ENCODE data around the gene STAB2. TPM values are rescaled to one million over a fixed set of nuclear protein-coding genes. Genes with fewer than 3 reads are reported as not detected.

Gene STAB2
- total RNA-seq, 1 donor from 2014 or later: not detected

DNA sequence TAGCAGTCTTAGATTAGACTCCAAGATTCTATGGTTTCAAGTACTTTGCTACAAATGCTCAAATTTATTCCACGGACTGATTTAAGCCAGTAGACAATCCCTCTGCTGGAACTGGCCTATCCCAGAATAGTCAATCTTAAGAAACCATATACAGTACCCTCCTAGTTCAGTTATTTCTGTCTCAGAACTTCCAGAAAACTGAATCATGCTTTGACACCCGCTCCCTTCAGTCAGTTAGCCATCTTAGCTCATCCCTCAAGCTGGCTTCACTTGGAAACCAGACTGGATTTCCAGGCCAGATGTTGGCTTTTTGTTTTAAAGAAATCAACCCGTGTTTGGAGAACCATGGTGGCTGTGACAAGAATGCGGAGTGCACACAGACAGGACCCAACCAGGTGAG lies 128.4 kb downstream of the STAB2 start:
- TF ChIP-seq, protein P1, sequence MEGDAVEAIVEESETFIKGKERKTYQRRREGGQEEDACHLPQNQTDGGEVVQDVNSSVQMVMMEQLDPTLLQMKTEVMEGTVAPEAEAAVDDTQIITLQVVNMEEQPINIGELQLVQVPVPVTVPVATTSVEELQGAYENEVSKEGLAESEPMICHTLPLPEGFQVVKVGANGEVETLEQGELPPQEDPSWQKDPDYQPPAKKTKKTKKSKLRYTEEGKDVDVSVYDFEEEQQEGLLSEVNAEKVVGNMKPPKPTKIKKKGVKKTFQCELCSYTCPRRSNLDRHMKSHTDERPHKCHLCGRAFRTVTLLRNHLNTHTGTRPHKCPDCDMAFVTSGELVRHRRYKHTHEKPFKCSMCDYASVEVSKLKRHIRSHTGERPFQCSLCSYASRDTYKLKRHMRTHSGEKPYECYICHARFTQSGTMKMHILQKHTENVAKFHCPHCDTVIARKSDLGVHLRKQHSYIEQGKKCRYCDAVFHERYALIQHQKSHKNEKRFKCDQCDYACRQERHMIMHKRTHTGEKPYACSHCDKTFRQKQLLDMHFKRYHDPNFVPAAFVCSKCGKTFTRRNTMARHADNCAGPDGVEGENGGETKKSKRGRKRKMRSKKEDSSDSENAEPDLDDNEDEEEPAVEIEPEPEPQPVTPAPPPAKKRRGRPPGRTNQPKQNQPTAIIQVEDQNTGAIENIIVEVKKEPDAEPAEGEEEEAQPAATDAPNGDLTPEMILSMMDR (IDR thresholded peaks at IDR 0.05; ENCODE audit: insufficient read depth, low read length, poor library complexity, severe bottlenecking): no peak
- no peak for DNase-seq (ENCODE audit: low read depth)
- Histone ChIP-seq H3K4me3 (ENCODE audit: low read depth, low read length) (no peak overlapping the region), H3K27me3 (ENCODE audit: control insufficient read depth, insufficient read depth, low read length) (no peaks in the 10 kb centered on the region), H3K36me3 (ENCODE audit: control insufficient read depth, insufficient read depth, low read length) (no peaks in the 10 kb centered on the region)

DNA sequence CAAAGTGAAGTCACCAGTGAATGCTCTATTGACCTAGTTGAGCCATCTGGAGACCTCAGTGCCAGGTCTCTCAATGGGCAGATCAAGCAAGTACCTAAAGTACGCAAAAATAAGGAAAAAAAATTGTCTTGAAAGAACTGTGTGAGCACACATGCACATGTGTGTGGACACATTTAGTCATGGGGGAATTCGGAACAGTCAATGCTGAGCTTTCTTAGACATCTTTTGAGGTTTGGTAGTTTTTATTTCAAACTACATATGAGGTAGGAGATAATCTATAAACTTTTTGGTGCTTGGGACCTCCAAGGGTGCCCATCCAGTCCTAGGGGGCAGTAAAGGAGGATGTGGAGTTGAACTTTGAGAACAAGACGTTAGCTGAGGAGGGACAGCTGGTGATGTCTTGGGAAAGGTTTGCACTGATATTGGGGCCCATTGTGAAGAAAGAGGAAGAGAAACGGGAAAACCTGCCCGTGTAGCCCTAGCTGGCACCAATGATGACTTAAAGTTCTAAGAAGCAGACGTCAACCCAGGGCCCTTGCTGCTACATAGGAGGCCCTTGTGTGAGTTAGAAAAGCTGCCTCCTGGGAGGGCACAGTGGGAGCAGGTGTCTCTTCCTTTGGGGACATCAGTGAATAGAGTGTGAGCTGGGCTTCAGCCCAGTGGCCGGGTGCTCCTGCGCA lies 129.6 kb downstream of the STAB2 start:
- H3K4me3 ChIP-seq (ENCODE audit: low read depth, low read length): no peak overlapping the region
- no peaks in the 10 kb centered on the region for H3K36me3 ChIP-seq (ENCODE audit: control insufficient read depth, insufficient read depth, low read length)
- H3K27me3 ChIP-seq (ENCODE audit: control insufficient read depth, insufficient read depth, low read length): no peaks in the 10 kb centered on the region
- no peak for DNase-seq (ENCODE audit: low read depth)
- TF ChIP-seq, protein P1 (IDR thresholded peaks at IDR 0.05; ENCODE audit: insufficient read depth, low read length, poor library complexity, severe bottlenecking): no peak

DNA sequence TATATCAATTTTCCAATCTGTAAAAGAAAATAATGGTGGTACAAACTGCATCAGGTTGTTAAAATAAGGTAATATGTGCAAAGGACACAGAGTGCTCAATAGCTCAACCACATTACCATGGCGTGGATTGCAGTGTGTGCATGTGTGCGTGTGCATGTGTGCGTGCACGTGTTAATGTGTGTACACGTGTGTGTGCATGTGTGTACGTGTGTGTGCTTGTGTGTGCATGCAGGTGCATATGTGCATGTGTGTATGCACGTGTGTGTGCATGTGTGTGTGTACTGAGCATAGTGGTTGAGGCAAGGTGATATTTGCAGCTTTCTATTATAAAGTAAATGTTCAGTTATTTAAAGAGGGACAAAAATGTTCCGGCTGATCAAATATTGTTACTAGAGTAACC lies 138.3 kb downstream of the STAB2 start:
- DNase-seq (ENCODE audit: low read depth): no peak
- Histone ChIP-seq H3K27me3 (ENCODE audit: control insufficient read depth, insufficient read depth, low read length) (no peaks in the 10 kb centered on the region), H3K36me3 (ENCODE audit: control insufficient read depth, insufficient read depth, low read length) (no peaks in the 10 kb centered on the region), H3K4me3 (ENCODE audit: low read depth, low read length) (no peak overlapping the region)
- TF ChIP-seq, protein P1 (IDR thresholded peaks at IDR 0.05; ENCODE audit: insufficient read depth, low read length, poor library complexity, severe bottlenecking): no peak

DNA sequence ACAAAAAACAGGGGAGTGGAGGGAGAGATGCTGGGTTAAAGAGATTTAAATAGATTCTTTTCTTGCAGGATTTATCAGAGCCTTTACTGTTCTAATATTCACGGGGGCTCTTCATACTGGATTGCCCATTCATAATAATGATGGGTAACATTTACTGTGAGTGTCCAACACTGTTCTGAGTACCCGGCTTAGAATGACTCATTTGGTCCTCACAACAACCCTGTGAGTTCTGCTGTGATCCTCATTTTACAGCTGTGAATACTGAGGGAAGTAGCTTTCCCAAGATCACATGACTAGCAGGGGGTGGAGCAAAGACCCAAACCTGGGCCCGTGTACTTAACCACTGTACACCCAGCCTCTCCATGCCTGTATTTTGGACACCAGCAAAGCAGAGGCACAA lies 140.6 kb downstream of the STAB2 start:
- no peaks in the 10 kb centered on the region for H3K27me3 ChIP-seq (ENCODE audit: control insufficient read depth, insufficient read depth, low read length)
- TF ChIP-seq, protein P1 (IDR thresholded peaks at IDR 0.05; ENCODE audit: insufficient read depth, low read length, poor library complexity, severe bottlenecking): no peak
- no peaks in the 10 kb centered on the region for H3K36me3 ChIP-seq (ENCODE audit: control insufficient read depth, insufficient read depth, low read length)
- no peak for DNase-seq (ENCODE audit: low read depth)
- no peak overlapping the region for H3K4me3 ChIP-seq (ENCODE audit: low read depth, low read length)

DNA sequence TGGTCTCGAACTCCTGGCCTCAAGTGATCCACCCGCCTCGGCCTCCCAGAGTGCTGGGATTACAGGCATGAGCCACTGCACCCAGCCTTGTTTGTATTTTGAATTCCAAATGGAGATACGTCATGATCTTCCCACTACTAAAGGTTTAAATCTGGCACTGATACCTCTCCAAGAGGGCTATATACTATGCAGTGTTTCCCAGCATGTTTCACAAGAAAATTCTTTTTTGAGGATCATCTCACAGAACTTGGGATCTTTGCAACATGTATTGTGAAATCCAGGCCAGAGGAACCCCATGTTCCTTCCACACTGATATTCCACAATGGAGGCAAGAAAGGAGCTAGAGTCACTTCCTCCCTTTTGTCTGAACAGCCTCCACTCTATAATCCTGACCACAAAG lies 141.2 kb downstream of the STAB2 start:
- Histone ChIP-seq H3K4me3 (ENCODE audit: low read depth, low read length) (no peak overlapping the region), H3K36me3 (ENCODE audit: control insufficient read depth, insufficient read depth, low read length) (no peaks in the 10 kb centered on the region), H3K27me3 (ENCODE audit: control insufficient read depth, insufficient read depth, low read length) (no peaks in the 10 kb centered on the region)
- DNase-seq (ENCODE audit: low read depth): no peak
- TF ChIP-seq, protein P1 (IDR thresholded peaks at IDR 0.05; ENCODE audit: insufficient read depth, low read length, poor library complexity, severe bottlenecking): no peak

DNA sequence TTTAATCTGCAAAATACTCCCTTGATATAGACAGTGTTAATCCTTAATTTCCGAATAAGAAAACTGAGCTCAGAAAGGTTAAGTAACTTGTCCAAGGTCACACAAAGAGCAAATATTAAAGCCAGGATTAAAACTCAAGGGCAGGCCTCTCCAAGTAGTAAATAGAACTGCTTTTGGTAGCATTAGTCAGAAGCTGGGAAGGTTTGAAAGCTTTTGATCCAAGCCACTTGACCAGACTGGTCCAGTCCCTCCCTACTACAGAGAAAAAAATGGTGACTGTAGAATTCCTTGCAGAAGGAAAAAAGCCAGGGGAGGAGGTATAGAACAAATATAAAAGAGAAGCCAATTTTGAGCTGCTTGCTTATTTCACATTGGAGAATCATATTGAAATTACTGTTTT lies 142.4 kb downstream of the STAB2 start:
- no peaks in the 10 kb centered on the region for H3K27me3 ChIP-seq (ENCODE audit: control insufficient read depth, insufficient read depth, low read length)
- TF ChIP-seq, protein P1 (IDR thresholded peaks at IDR 0.05; ENCODE audit: insufficient read depth, low read length, poor library complexity, severe bottlenecking): no peak
- no peak for DNase-seq (ENCODE audit: low read depth)
- H3K4me3 ChIP-seq (ENCODE audit: low read depth, low read length): no peak overlapping the region
- no peaks in the 10 kb centered on the region for H3K36me3 ChIP-seq (ENCODE audit: control insufficient read depth, insufficient read depth, low read length)
